Brain microvascular endothelial cell (primary cell): ENCODE data around the gene LINS1.
A peak's percentile ranks its signal among the peaks of the same experiment; 100 is the strongest.

Source experiments
- DNase-seq: peaks from one replicate; pipeline ENCODE4 v3.0.0-alpha.2; 2020
- H3K27ac ChIP-seq: fragments of 250-450 bp; sonication (Bioruptor Pico); 2 replicates; pipeline ENCODE4 v1.5.1; 2020; ENCODE audit warnings: mild to moderate bottlenecking, moderate library complexity
- H3K27me3 ChIP-seq: fragments of 250-450 bp; sonication (Bioruptor Pico); replicated peaks from 2 replicates; pipeline ENCODE4 v1.5.1; 2020; ENCODE audit warnings: mild to moderate bottlenecking
- H3K36me3 ChIP-seq: fragments of 250-450 bp; sonication (Bioruptor Pico); replicated peaks from 2 replicates; pipeline ENCODE4 v1.5.1; 2020; ENCODE audit warnings: mild to moderate bottlenecking
- H3K4me3 ChIP-seq: 2 replicates; pipeline ENCODE4 v1.5.1; 2011; ENCODE audit warnings: low read depth, mild to moderate bottlenecking, control low read depth, low read length, moderate library complexity
- CTCF ChIP-seq: IDR thresholded peaks from 2 replicates; pipeline ENCODE4 v1.5.1; 2011; ENCODE audit warnings: low read depth, mild to moderate bottlenecking, moderate library complexity, low read length, control low read depth, inconsistent platforms; ENCODE audit errors: missing control alignments
- in situ Hi-C: cut with HindIII; loops from 2 replicates; pipeline ENCODE4 v1.10.0; 2017; ENCODE audit warnings: low sequenced_read_pairs, low pct_ligation_motif_present

LINS1 gene

DNA sequence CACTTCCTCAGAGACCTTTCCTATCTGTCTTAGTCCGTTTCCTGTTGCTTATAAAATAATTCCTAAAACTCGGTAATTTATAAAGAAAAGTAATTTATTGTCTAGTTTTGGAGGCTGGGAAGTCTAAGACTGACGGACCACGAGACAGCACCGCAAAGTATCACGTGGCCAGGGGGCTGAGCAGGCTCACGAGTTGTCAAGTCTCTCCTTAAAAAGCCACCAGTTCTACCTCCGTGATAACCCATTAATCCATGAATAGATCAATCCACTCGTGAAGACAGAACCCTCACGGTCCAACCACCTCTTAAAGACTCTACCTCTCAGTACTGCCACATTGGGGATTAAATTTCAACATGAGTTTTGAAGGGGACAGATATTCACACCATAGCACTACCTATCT lies 821 bp downstream of the LINS1 start:
- DNase-seq = no peak
- Histone ChIP-seq H3K36me3 (no peaks in the 10 kb centered on the region), H3K4me3 (peak overlapping the region; percentile 93), H3K27ac (no peak overlapping the region), H3K27me3 (no peaks in the 10 kb centered on the region)
- no peak for TF ChIP-seq CTCF
- in situ Hi-C loops = no loop called here

DNA sequence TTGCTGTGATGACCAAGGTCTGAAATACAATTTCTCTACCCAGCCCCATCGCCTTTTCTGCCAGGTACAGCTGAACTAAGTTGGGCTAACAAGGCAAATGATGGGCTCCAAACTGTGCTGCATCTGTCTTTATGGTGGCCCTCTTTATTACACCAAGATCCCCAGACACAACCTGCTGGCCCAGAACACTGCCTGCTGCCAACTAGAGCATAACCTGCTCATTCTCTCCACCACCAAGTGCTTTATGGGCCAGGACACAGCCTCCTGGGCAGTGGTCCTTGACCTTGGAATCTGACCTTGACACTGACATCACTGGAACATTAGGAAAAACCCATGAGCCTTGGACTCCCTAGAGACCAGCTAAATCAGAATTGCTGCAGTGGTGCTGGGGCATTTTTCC lies 3.3 kb downstream of the LINS1 start:
- TF ChIP-seq CTCF = no peak
- in situ Hi-C loops = no loop called here
- H3K27ac ChIP-seq = no peak overlapping the region
- no peak overlapping the region for H3K4me3 ChIP-seq
- no peaks in the 10 kb centered on the region for H3K27me3 ChIP-seq
- DNase-seq = no peak
- no peaks in the 10 kb centered on the region for H3K36me3 ChIP-seq

GRCh38 chr15:100597862-100598261 lies 4.1 kb downstream of the LINS1 start:
- DNase-seq = no peak
- no peak for TF ChIP-seq CTCF
- Histone ChIP-seq H3K27ac (no peak overlapping the region), H3K27me3 (no peaks in the 10 kb centered on the region), H3K4me3 (no peak overlapping the region), H3K36me3 (no peaks in the 10 kb centered on the region)
- in situ Hi-C loops = no loop called here

- TF ChIP-seq CTCF = no peak
Measured at GRCh38 chr15:100596792-100597191, 5.2 kb downstream of the LINS1 start.

GRCh38 chr15:100595964-100596363 lies 6.0 kb downstream of the LINS1 start:
- DNase-seq = no peak
- Histone ChIP-seq H3K4me3 (no peak overlapping the region), H3K36me3 (no peaks in the 10 kb centered on the region), H3K27ac (no peak overlapping the region), H3K27me3 (no peaks in the 10 kb centered on the region)
- no peak for TF ChIP-seq CTCF
- in situ Hi-C loops = no loop called here

More at GRCh38 chr15:100596792-100597191, 5.2 kb downstream of the LINS1 start:
- in situ Hi-C loops = no loop called here
- Histone ChIP-seq H3K27me3 (no peaks in the 10 kb centered on the region), H3K27ac (no peak overlapping the region), H3K36me3 (no peaks in the 10 kb centered on the region), H3K4me3 (no peak overlapping the region)
- no peak for DNase-seq

DNA sequence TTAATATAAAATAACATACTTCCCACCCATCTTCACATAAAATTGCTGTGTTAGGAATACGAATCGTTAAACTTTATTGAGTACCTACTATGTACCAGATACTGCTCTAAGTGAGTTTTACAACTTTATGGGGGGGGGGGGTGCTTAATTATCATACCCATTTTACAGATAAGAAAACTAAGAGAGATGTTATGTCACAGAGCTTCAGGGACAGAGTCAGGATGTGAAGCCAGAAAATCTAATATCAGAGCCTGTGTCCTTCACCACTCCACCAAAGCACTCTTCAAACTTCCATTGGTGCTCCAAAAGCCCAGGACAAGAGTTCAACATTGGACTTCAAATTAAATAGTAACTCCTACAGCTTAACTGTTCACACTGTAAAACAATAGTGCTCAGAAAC lies 8.6 kb downstream of the LINS1 start:
- H3K27ac ChIP-seq = no peak overlapping the region

More for the DNA sequence above, 8.6 kb downstream of the LINS1 start:
- no peaks in the 10 kb centered on the region for H3K27me3 ChIP-seq
- no peak overlapping the region for H3K4me3 ChIP-seq
- no peak for TF ChIP-seq CTCF
- no peaks in the 10 kb centered on the region for H3K36me3 ChIP-seq
- DNase-seq = no peak
- in situ Hi-C loops = no loop called here
